ENCODE measurements around the gene ATF4. TPM values are rescaled to one million over a fixed set of nuclear protein-coding genes. Genes with fewer than 3 reads are reported as not detected.

The ATF4 gene
- 100 to 1,000 TPM; 518 to 536 TPM for total RNA-seq

- ChIA-PET CTCF (interaction anchor here (1.0 to 2.3 kb wide), 5 partner anchors 9 to 27 kb away, joined by 3 to 20 read pairs (median 4); no protein-coding TSS in a partner anchor), POLR2A (interaction anchor here (0.6 to 17.7 kb wide), 30 partner anchors 6 to 657 kb away, joined by 3 to 234 read pairs (median 4); partner anchors contain the start of genes ATF4, MIEF1, RPL3 and RPS19BP1)
- intact Hi-C loops (cut with micrococcal nuclease) = loop anchor here (5.0 kb wide), 1 partner anchor 203 kb away; the partner anchor contains the start of gene RPL3
- Mint-ChIP-seq H3K36me3 (ENCODE audit: low read depth) (peaks cover 56% of the 10 kb centered on the region), H3K9me3 (no peaks in the 10 kb centered on the region), H3K4me3 (peak within 1 kb of the TSS; percentile 89), H3K27me3 (no peaks in the 10 kb centered on the region), H3K27ac (peak within 1 kb of the TSS; percentile 98), H3K4me1 (ENCODE audit: low read depth) (peaks cover 57% of the 10 kb centered on the region)
- DNase-seq (peak; percentile 90), ATAC-seq (peak; percentile 40)
- TF ChIP-seq CTCF (IDR thresholded peaks at IDR 0.05) = no peak
These were observed at the start of gene ATF4 for GRCh38 chr22:39520226-39521105. TSS of gene ATF4 (plus strand) at chr22:39520562. CDS start at chr22:39521446, 884 bp downstream.

- H3K4me1 Mint-ChIP-seq (ENCODE audit: low read depth) = peaks cover 13% of the 10 kb centered on the region
- intact Hi-C loops (cut with micrococcal nuclease) = no loop called here
- H3K36me3 Mint-ChIP-seq (ENCODE audit: low read depth) = no peaks in the 10 kb centered on the region
- TF ChIP-seq CTCF (IDR thresholded peaks at IDR 0.05) = no peak
- no peaks in the 10 kb centered on the region for H3K27me3 Mint-ChIP-seq
- POLR2A ChIA-PET = interaction anchor here (1.4 kb wide), 1 partner anchor 10 kb away, joined by 4 read pairs; no protein-coding TSS in a partner anchor
- H3K9me3 Mint-ChIP-seq = no peaks in the 10 kb centered on the region
- no peak overlapping the region for H3K27ac Mint-ChIP-seq
- CTCF ChIA-PET = interaction anchor here (1.0 to 1.4 kb wide), 4 partner anchors 11 to 141 kb away, joined by 3 to 4 read pairs (median 4); no protein-coding TSS in a partner anchor
- ATAC-seq (peak; percentile 87), DNase-seq (peak; percentile 47)
- H3K4me3 Mint-ChIP-seq = no peak overlapping the region
These were observed 48.8 kb upstream of the ATF4 start for GRCh38 chr22:39471381-39472141.

GRCh38 chr22:39472570-39473556 lies 47.5 kb upstream of the ATF4 start:
- intact Hi-C loops (cut with micrococcal nuclease) = no loop called here
- POLR2A ChIA-PET = interaction anchor here (0.6 to 1.0 kb wide), 2 partner anchors 37 to 46 kb away, joined by 3 to 7 read pairs; no protein-coding TSS in a partner anchor
- no peak for TF ChIP-seq CTCF (IDR thresholded peaks at IDR 0.05)
- H3K9me3 Mint-ChIP-seq = no peaks in the 10 kb centered on the region
- no peaks in the 10 kb centered on the region for H3K27me3 Mint-ChIP-seq
- H3K36me3 Mint-ChIP-seq (ENCODE audit: low read depth) = no peaks in the 10 kb centered on the region
- no peak overlapping the region for H3K27ac Mint-ChIP-seq
- no peak overlapping the region for H3K4me3 Mint-ChIP-seq
- CTCF ChIA-PET = interaction anchor here (1.2 kb wide), 1 partner anchor 10 kb away, joined by 3 read pairs; no protein-coding TSS in a partner anchor
- peaks cover 13% of the 10 kb centered on the region for H3K4me1 Mint-ChIP-seq (ENCODE audit: low read depth)
- DNase-seq (no peak), ATAC-seq (no peak)

GRCh38 chr22:39473851-39474250 lies 46.5 kb upstream of the ATF4 start:
- H3K9me3 Mint-ChIP-seq = no peaks in the 10 kb centered on the region
- no peak for TF ChIP-seq CTCF (IDR thresholded peaks at IDR 0.05)
- no peak for ATAC-seq
- CTCF ChIA-PET = no interaction called here
- peaks cover 13% of the 10 kb centered on the region for H3K4me1 Mint-ChIP-seq (ENCODE audit: low read depth)
- POLR2A ChIA-PET = no interaction called here
- intact Hi-C loops (cut with micrococcal nuclease) = no loop called here
- no peak overlapping the region for H3K27ac Mint-ChIP-seq
- H3K27me3 Mint-ChIP-seq = no peaks in the 10 kb centered on the region
- H3K4me3 Mint-ChIP-seq = no peak overlapping the region
- DNase-seq = no peak
- no peaks in the 10 kb centered on the region for H3K36me3 Mint-ChIP-seq (ENCODE audit: low read depth)
